LNCaP clone FGC (cell line): Measurements from ENCODE around the gene UGT1A10.
"Not testable (repeated sequence)": the region's sequence is repeated elsewhere in the genome, so short reads cannot be mapped to it uniquely, and the experiment has no call there.

ENCODE experiments used
- DNase-seq: peaks from one replicate; pipeline ENCODE4 v3.0.0-alpha.2; 2011; ENCODE audit warnings: low read depth
- H3K4me3 ChIP-seq: 2 replicates; pipeline ENCODE4 v1.5.1; 2011; ENCODE audit warnings: mild to moderate bottlenecking, low read depth, low read length, control low read depth
- TF ChIP-seq, protein P1 (sequence below): IDR thresholded peaks from 2 replicates; pipeline ENCODE4 v1.5.1; 2012; ENCODE audit warnings: mild to moderate bottlenecking; ENCODE audit not compliant: control insufficient read depth, insufficient read depth; ENCODE audit errors: extremely low read depth

UGT1A10 gene

DNA sequence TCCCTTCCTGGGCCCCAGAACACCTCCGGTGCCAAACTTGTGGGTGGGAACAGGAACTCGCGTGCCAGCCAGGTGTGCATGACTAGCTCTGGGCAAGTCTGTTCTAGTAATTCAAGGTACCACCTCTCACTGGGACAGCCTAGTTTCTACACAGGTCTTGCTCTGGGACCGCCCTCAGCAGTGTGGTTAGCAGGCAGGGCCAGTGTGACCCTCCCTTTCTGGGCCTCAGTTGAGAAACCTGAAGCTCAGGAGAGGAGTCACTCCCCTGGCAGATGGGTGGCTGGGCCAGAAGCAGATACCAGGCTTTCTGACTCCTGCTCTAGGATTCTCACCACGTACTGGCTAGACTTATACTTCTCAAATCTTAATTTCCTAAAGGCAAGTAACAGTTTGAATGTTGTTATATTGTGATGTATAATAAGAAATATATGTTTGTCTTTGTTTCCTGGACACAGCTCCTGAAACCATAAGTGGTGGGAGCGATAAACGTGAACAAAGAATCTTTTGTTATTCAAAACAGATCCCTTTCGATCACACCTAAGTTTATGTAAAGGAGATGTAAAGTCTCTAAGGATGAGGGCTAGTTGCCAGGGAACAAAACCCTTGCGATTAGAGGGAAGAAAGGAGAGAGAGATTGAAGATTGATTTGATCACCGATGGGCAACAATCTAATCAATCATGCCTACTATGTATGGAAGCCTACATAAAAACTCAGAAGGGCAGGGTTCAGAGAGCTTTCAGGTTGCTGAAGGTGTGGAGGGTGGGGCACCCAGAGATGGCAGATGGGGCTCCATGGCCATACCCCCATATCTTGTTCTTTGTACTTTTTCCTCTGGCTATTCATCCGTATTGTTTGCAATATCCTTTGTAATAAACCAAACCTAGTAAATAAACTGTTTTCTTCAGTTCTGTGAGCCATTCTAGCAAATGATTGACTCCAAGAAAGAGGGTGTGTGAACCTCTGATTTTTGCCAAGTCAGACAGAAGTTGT lies 55.5 kb downstream of the UGT1A10 start:
- DNase-seq = no peak
- TF ChIP-seq, protein P1, sequence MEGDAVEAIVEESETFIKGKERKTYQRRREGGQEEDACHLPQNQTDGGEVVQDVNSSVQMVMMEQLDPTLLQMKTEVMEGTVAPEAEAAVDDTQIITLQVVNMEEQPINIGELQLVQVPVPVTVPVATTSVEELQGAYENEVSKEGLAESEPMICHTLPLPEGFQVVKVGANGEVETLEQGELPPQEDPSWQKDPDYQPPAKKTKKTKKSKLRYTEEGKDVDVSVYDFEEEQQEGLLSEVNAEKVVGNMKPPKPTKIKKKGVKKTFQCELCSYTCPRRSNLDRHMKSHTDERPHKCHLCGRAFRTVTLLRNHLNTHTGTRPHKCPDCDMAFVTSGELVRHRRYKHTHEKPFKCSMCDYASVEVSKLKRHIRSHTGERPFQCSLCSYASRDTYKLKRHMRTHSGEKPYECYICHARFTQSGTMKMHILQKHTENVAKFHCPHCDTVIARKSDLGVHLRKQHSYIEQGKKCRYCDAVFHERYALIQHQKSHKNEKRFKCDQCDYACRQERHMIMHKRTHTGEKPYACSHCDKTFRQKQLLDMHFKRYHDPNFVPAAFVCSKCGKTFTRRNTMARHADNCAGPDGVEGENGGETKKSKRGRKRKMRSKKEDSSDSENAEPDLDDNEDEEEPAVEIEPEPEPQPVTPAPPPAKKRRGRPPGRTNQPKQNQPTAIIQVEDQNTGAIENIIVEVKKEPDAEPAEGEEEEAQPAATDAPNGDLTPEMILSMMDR = no peak
- H3K4me3 ChIP-seq = no peak overlapping the region

DNA sequence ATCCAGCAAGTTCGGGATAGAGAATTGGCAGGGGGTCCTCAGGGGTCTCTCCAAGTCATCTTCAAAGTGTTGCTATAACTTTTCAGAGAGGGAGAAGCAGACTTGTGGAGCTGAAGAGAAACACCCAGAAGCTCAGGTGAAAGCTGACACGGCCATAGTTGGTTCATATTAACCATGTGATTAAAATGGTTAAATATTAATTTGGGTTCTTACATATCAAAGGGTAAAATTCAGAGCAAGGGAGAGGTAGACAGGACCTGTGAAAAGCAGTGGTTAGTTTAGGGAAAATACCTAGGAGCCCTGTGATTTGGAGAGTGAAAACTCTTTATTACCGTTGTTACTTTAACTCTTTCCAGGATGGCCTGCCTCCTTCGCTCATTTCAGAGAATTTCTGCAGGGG lies 56.4 kb downstream of the UGT1A10 start, which contains the start of gene UGT1A6:
Gene UGT1A6 (plus strand): TSS at position 243 of the 400 bp plus-strand sequence. CDS start 115 bp downstream, at position 358.
- TF ChIP-seq, protein P1 = no peak

DNA sequence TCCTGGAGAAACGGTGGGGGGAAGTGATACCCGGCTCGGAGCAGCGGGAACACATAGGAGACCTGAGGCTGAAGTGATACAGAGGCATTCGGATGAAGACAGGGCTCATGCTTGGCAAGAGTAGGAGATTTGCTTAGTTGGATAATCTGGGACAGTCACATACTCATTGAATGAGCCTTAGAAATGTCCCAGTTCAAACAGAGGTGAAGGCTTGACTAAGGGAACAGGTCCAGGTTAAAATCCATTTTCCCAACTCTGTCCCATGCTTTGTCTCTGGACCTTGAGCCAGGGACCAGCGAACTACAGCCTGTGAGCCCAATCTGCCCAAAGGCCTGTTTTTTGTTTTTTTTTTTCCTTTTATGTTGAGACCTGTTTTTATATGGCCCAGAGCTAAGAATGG lies 57.7 kb downstream of the UGT1A10 start:
- no peak for DNase-seq
- TF ChIP-seq, protein P1 = no peak
- H3K4me3 ChIP-seq = no peak overlapping the region

More for the DNA sequence above, 56.4 kb downstream of the UGT1A10 start, which contains the start of gene UGT1A6:
- H3K4me3 ChIP-seq = no peak within 1 kb of the TSS
- DNase-seq = no peak

DNA sequence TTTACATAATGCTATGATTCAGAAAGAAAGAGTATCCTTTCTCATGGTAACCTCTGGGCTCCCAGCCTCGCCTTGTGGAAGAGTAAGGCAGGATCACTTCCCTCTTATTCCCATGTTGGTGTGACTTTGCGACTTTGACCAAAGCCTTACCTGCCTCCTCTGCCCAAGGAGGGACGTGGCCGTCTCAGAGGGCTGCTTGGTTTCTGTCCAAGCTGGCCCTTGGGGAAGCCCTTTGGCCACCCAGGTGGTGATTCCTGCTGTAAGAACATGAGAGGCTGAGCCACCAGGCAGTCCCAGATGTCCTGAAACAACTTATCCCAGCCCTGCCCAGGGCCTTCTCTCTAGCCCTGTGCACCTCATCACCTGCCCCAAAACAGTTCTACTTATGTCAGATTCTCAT lies 62.5 kb downstream of the UGT1A10 start:
- TF ChIP-seq, protein P1 = no peak
- no peak overlapping the region for H3K4me3 ChIP-seq
- no peak for DNase-seq

DNA sequence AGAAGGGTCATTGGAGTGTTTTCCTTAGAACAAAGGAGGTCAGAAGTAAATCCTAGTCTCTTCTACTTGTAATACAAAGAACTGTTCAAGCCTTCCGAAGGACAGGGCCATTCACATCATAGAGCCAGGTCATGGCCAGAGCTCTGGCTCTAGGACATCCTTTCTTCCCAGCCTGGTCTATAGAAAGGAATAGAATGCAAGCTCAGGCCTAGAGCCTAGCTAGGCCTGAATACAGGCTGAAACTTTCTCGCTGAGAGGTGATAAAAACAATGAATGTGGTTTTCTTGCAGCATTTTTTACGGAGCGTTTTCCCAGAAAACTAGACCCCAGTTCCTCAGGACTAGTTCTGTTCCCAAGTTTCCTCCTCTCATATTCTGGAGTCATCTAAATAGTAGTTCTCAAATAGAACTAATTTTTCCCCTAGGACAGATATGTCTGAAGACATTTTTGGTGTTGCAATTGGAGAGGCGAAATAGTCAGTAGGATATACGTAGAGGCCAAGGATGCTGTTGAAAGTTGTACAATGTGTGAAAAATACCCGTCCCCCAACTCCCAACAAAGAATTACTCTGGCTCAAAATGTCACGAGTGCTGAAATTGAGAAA lies 63.3 kb downstream of the UGT1A10 start:
- TF ChIP-seq, protein P1 = no peak
- no peak overlapping the region for H3K4me3 ChIP-seq
- DNase-seq = no peak

DNA sequence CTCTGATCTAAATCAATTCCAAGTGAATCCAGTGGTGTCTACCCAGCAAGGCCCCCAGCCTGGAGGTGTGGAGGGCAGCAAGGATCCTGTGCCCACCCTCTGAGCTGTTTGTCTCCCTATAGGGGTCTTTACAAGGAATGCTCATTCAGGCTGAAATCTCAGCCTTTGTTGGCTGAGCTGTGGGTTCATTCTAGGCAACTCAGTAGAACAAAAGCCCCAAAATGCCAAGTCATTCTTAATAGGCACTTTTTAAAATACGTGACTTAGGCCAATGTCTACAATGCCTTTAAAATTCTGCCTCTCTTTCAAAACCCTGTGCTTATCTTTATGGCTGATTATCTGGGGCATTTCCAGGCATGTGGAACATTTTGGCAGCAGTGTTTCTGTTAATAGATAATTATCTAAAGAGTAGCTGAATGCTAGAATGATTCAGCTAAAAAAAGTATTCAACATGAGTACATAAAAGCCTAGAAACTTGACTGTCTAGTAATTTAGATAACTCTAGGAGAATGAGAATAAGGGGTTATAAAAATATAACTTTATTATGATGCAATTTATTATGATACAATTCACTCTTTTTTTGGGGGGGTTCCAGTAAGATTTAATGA lies 63.9 kb downstream of the UGT1A10 start:
- DNase-seq = peak; percentile 97
- H3K4me3 ChIP-seq = no peak overlapping the region
- TF ChIP-seq, protein P1 = no peak

DNA sequence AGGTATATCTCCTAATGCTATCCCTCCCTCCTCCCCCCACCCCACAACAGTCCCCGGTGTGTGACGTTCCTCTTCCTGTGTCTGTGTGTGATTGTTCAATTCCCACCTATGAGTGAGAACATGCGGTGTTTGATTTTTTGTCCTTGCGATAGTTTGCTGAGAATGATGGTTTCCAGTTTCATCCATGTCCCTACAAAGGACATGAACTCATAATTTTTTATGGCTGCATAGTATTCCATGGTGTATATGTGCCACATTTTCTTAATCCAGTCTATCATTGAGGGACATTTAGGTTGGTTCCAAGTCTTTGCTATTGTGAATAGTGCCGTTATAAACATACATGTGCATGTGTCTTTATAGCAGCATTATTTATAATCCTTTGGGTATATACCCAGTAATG lies 64.6 kb downstream of the UGT1A10 start:
- DNase-seq, H3K4me3 ChIP-seq: not testable (repeated sequence)
